HG02852 (cell line): ENCODE results near the gene PTP4A1.

Experiments
- ATAC-seq: cut with Tn5 transposase; IDR thresholded peaks from one replicate; pipeline ENCODE4 v1.9.1; 2021; ENCODE audit warnings: mild to moderate bottlenecking, moderate library complexity; ENCODE audit not compliant: unreplicated experiment

PTP4A1 gene

GRCh38 chr6:63554782-63555181 lies 17.5 kb upstream of the PTP4A1 start:
- ATAC-seq = no peak

GRCh38 chr6:63556369-63556768 lies 15.9 kb upstream of the PTP4A1 start:
- no peak for ATAC-seq

GRCh38 chr6:63558278-63558677 lies 14.0 kb upstream of the PTP4A1 start:
- peak; percentile 67 for ATAC-seq

GRCh38 chr6:63560801-63561287 lies 11.4 kb upstream of the PTP4A1 start:
- no peak for ATAC-seq

- ATAC-seq = no peak
Measured at GRCh38 chr6:63561288-63561687, 11.0 kb upstream of the PTP4A1 start.

GRCh38 chr6:63563235-63563634 lies 9.0 kb upstream of the PTP4A1 start:
- no peak for ATAC-seq

GRCh38 chr6:63565058-63565726 lies 7.1 kb upstream of the PTP4A1 start:
- no peak for ATAC-seq

GRCh38 chr6:63565727-63566596 lies 6.3 kb upstream of the PTP4A1 start:
- ATAC-seq = no peak

- no peak for ATAC-seq
Measured at GRCh38 chr6:63567966-63568365, 4.3 kb upstream of the PTP4A1 start.

GRCh38 chr6:63571361-63572043 lies 778 bp upstream of the PTP4A1 start:
- ATAC-seq = no peak

- peak; percentile 4 for ATAC-seq
Measured at GRCh38 chr6:63572747-63573075, 431 bp downstream of the PTP4A1 start.

- peak; percentile 43 for ATAC-seq
Measured at GRCh38 chr6:63573076-63573898, 1.0 kb downstream of the PTP4A1 start.

GRCh38 chr6:63573899-63574553 lies 1.7 kb downstream of the PTP4A1 start:
- ATAC-seq = peak; percentile 14

- no peak for ATAC-seq
Measured at GRCh38 chr6:63574554-63574900, 2.2 kb downstream of the PTP4A1 start.

GRCh38 chr6:63576147-63576772 lies 4.0 kb downstream of the PTP4A1 start:
- ATAC-seq = no peak

- no peak for ATAC-seq
Measured at GRCh38 chr6:63576985-63577712, 4.9 kb downstream of the PTP4A1 start.

- no peak for ATAC-seq
Measured at GRCh38 chr6:63578757-63579156, 6.5 kb downstream of the PTP4A1 start.

- ATAC-seq = no peak
Measured at GRCh38 chr6:63579937-63580703, 7.8 kb downstream of the PTP4A1 start.

GRCh38 chr6:63580704-63580961 lies 8.4 kb downstream of the PTP4A1 start:
- no peak for ATAC-seq
